Dedifferentiated amniotic fluid mesenchymal stem cell (primary cell): ENCODE data around the gene ATXN7.

Experiments used
- DNase-seq: peaks from one replicate; pipeline ENCODE4 v3.0.0-alpha.2; 2016; ENCODE audit errors: extremely low spot score

ATXN7 gene

GRCh38 chr3:63966007-63966406 is 102.3 kb downstream of the ATXN7 start:
- no peak for DNase-seq

- no peak for DNase-seq
These were observed 103.2 kb downstream of the ATXN7 start for GRCh38 chr3:63966871-63967270.

- DNase-seq: peak; percentile 16
These were observed 104.3 kb downstream of the ATXN7 start for GRCh38 chr3:63967675-63968611.

- DNase-seq: no peak
These were observed 105.1 kb downstream of the ATXN7 start for GRCh38 chr3:63968612-63969350.

GRCh38 chr3:63969876-63970275 is 106.2 kb downstream of the ATXN7 start:
- DNase-seq: no peak

- DNase-seq: no peak
These were observed 107.2 kb downstream of the ATXN7 start for GRCh38 chr3:63970631-63971475.

- peak; percentile 45 for DNase-seq
These were observed 108.5 kb downstream of the ATXN7 start for GRCh38 chr3:63972196-63972595.

- no peak for DNase-seq
These were observed 109.3 kb downstream of the ATXN7 start for GRCh38 chr3:63972987-63973386.

GRCh38 chr3:63973406-63973805 is 109.7 kb downstream of the ATXN7 start:
- no peak for DNase-seq

- DNase-seq: no peak
These were observed 110.8 kb downstream of the ATXN7 start for GRCh38 chr3:63974451-63974850.

GRCh38 chr3:63975723-63976122 is 112.1 kb downstream of the ATXN7 start:
- DNase-seq: no peak

- DNase-seq: peak; percentile 92
These were observed 112.6 kb downstream of the ATXN7 start for GRCh38 chr3:63976161-63976871.

- DNase-seq: no peak
These were observed 113.2 kb downstream of the ATXN7 start for GRCh38 chr3:63976872-63977200.

- DNase-seq: no peak
These were observed 114.2 kb downstream of the ATXN7 start for GRCh38 chr3:63977893-63978292.

- DNase-seq: no peak
These were observed 115.6 kb downstream of the ATXN7 start for GRCh38 chr3:63979093-63979885.

GRCh38 chr3:63980019-63980418 is 116.4 kb downstream of the ATXN7 start:
- no peak for DNase-seq

GRCh38 chr3:63980830-63981498 is 117.3 kb downstream of the ATXN7 start:
- DNase-seq: no peak

GRCh38 chr3:63981980-63982379 is 118.3 kb downstream of the ATXN7 start:
- DNase-seq: no peak

GRCh38 chr3:63984391-63984790 is 120.7 kb downstream of the ATXN7 start:
- no peak for DNase-seq

GRCh38 chr3:63986146-63986545 is 122.5 kb downstream of the ATXN7 start:
- DNase-seq: peak; percentile 20
